ENCODE measurements around the gene PGR. TPM values are rescaled to one million over a fixed set of nuclear protein-coding genes. Genes with fewer than 3 reads are reported as not detected.
A peak's percentile ranks its signal among the peaks of the same experiment; 100 is the strongest.

Gene PGR
- total and polyA plus RNA-seq, 7 donors, result 0.01 to 2.4 (median 0.25) TPM

DNA sequence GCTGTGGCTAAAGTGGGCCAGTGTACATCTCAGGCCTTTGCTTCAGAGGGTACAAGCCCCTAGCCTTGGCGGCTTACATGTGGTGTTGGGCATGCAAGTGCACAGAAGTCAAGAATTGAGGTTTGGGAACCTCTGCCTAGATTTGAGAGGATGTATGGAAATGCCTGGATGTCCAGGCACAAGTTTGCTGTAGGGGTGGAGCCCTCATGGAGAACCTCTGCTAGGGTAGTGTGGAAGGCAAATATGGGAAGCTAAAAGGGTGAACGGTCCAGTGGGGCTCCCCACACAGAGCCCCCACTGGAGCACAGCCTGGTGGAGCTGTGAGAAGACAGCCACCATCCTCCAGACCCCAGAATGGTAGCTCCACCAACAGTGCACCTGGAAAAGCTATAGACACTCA lies 28.5 kb upstream of the PGR start:
- no peaks in the 10 kb centered on the region for H3K4me1 ChIP-seq
- intact Hi-C loops (cut with DNase I), result no loop called here
- ATAC-seq (no peak), DNase-seq (no peak)
- TF ChIP-seq CTCF (IDR thresholded peaks at IDR 0.05), result no peak
- H3K27me3 ChIP-seq (ENCODE audit: insufficient read depth in 3 of 3, low read length in 2 of 3), result no peaks in the 10 kb centered on the region
- H3K27ac ChIP-seq, result no peak overlapping the region
- H3K9me3 ChIP-seq, result peaks cover 7% of the 10 kb centered on the region
- 71 to 82% (median 76%) methylated on average over 2 of the region's 2 CpGs for WGBS, 3 donors
- no peak overlapping the region for H3K4me3 ChIP-seq
- H3K36me3 ChIP-seq (ENCODE audit: insufficient read depth in 1 of 2, low read depth in 1 of 2), result no peaks in the 10 kb centered on the region

DNA sequence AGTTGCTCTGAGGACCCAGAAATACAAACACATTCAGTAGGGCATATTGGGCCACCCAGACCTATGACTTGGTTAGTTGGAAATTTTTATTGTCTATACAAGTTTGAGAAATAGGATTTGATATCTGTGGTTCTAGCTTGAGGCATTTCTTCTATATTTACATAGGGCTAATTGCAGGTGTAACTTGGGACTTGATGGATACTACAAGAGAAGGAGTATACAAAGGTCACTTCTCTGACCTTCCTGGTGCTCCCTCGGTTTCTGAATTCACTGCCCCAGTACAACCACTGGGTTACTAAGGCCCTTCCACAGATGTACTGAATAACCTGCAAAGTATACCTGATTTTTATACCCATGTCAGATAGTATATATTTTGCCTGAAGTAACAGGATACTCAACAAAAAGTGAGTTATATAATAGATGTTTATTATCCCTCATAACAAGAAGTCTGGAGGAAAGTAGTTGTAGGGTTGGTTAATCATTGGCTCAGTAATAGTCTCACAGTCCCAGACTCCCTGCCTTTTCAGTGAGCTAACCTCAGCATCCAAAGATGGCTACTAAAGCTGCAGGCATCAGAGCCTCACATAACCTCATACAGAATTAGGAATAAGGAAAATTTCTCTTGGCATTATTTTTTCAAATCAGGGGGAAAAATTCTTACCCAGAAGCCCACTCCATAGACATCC lies 8.8 kb upstream of the PGR start:
- no peak overlapping the region for H3K4me3 ChIP-seq
- no peaks in the 10 kb centered on the region for H3K36me3 ChIP-seq (ENCODE audit: insufficient read depth in 1 of 2, low read depth in 1 of 2)
- DNase-seq (no peak), ATAC-seq (no peak)
- H3K4me1 ChIP-seq, result no peaks in the 10 kb centered on the region
- WGBS, 3 donors, result 63 to 68% (median 66%) methylated on average over 1 of the region's 1 CpG
- H3K27me3 ChIP-seq (ENCODE audit: insufficient read depth in 3 of 3, low read length in 2 of 3), result peaks cover 0 to 5% (median 3%) of the 10 kb centered on the region in 3 donors
- no peak overlapping the region for H3K27ac ChIP-seq
- intact Hi-C loops (cut with DNase I), result no loop called here
- TF ChIP-seq CTCF (IDR thresholded peaks at IDR 0.05), result no peak
- H3K9me3 ChIP-seq, result no peaks in the 10 kb centered on the region

GRCh38 chr11:101133190-101133589 lies 3.6 kb upstream of the PGR start:
- no peaks in the 10 kb centered on the region for H3K36me3 ChIP-seq (ENCODE audit: insufficient read depth in 1 of 2, low read depth in 1 of 2)
- H3K27me3 ChIP-seq (ENCODE audit: insufficient read depth in 3 of 3, low read length in 2 of 3), result peaks cover 10 to 36% (median 11%) of the 10 kb centered on the region in 3 donors
- no peak overlapping the region for H3K27ac ChIP-seq
- ATAC-seq, result no peak
- DNase-seq, result no peak
- intact Hi-C loops (cut with DNase I), result no loop called here
- H3K4me1 ChIP-seq, result no peaks in the 10 kb centered on the region
- H3K4me3 ChIP-seq, result no peak overlapping the region
- H3K9me3 ChIP-seq, result no peaks in the 10 kb centered on the region
- WGBS, 3 donors, result 86 to 88% (median 86%) methylated on average over 1 of the region's 1 CpG
- no peak for TF ChIP-seq CTCF (IDR thresholded peaks at IDR 0.05)

DNA sequence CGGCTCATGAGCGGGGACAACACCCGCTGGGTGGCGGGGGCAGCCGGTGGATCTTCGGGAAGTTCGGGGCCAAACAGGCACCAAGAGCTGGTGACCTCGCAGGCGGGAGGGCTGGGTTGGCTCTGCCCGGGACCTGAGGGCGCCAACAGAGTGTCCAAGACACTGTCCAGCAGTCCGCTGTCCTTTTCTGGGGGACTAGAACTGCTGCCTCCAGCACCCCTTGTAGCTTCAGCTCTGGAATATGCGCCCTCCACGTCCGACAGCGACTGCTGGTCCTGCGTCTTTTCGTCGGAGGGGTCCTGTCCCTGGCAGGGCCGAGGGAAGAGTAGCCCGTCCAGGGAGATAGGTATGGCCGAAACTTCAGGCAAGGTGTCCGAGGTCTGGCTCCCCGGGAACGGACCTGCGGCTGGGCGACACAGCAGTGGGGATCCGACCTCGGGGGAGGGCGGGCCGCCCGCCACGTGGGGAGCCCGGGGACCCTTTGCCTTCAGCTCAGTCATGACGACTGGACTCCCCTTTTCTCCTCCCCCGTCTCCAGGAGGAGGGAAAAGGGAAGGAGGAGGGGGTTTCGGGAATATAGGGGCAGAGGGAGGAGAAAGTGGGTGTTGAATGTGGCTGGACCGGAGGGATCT lies 926 bp downstream of the PGR start:
- Histone ChIP-seq H3K9me3 (no peaks in the 10 kb centered on the region), H3K27ac (no peak overlapping the region), H3K36me3 (ENCODE audit: insufficient read depth in 1 of 2, low read depth in 1 of 2) (no peaks in the 10 kb centered on the region), H3K4me1 (no peaks in the 10 kb centered on the region), H3K4me3 (peak overlapping the region; percentile 64), H3K27me3 (ENCODE audit: insufficient read depth in 3 of 3, low read length in 2 of 3) (peaks cover 6 to 66% (median 17%) of the 10 kb centered on the region in 3 donors)
- WGBS, 3 donors, result 0 to 2% (median 2%) methylated on average over 36 to 38 of the region's 38 CpGs
- peak; percentile 16 to 52 for DNase-seq
- intact Hi-C loops (cut with DNase I), result no loop called here
- peak in 2 of 4 donors; percentile 15 to 19 for ATAC-seq
- TF ChIP-seq CTCF (IDR thresholded peaks at IDR 0.05), result no peak
